Measurements from ENCODE around the gene HDAC9.

GRCh38 chr7:18861514-18862118, 366.1 kb downstream of the HDAC9 start:
- TF ChIP-seq CTCF (IDR thresholded peaks at IDR 0.05), result no peak
- no peak for TF ChIP-seq EZH2 (IDR thresholded peaks at IDR 0.05)
